Cardiac septum (tissue), 1 donor: ENCODE results near the gene ZFP92. TPM values are rescaled to one million over a fixed set of nuclear protein-coding genes. Genes with fewer than 3 reads are reported as not detected.

Source experiments
- DNase-seq: peaks from one replicate; pipeline ENCODE4 v3.0.0-alpha.2; 2020; ENCODE audit warnings: low spot score
- intact Hi-C: fragments of 100-400 bp; cut with DNase I; formaldehyde crosslinking; loops from one replicate; pipeline ENCODE4 v1.14.0; 2022
- long read RNA-seq: library from polyadenylated mRNA; unstranded; transcript quantifications from one replicate; pipeline ENCODE4 v2.0.0, GENCODE V29; 2021
- total RNA-seq: library from RNA; stranded (reverse); fragmentation: NEBNext Ultra II Directional; extraction: Animal tissue kit (Norgen Biotek cat#: 25700); gene quantifications from one replicate; pipeline ENCODE4 v1.2.1, GENCODE V29; 2021
- donor health status: DM: no; HTN: no; CAD: no.

ZFP92 gene
- 0.40 TPM for total RNA-seq
- long read RNA-seq, partial matches to known transcripts = 0 of 1 reads
- long read RNA-seq, other reads (novel, unspliced or antisense) = 1 of 1 reads

DNA sequence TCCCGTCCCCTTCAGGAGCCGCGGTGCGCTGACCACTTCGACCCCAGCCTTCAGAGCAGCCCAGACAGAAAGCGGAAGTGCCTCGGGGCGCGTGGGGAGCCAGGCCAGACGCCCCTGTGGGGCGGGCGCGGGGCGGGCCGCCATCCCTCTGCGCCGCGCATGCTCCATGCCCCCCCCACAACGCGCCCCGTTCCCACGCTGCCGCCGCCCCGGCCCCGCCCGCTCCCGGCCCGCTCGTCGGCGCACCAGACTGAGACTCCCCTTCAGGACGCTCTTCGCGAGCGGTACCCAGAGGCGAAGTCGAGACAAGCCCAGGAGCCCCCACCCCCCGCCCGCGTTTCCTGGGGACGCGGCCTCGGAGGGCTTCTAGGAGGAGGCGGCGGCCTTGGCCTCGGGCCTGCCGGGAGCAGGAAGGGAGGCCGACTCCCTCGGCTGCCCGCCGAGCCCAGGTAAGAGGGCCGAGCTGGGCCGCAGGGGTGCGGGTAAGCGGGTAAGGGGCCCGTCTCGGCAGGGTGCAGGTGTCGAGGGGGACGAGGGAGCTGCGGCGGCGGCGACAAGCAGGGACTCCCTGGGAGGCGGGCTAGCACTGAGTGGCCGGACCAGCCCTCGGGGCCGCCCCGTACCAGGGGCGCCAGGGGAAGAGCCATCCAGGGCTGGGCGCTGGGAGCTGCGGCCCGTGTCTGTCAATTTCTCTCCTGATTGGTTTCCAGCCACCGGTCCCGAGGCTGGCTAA is at the start of gene ZFP92:
ZFP92 (plus strand) TSS at position 218 of the 733 bp plus-strand sequence. CDS start 6,851 bp downstream, outside the sequence.
- peak; percentile 78 for DNase-seq
- intact Hi-C loops = no loop called here

DNA sequence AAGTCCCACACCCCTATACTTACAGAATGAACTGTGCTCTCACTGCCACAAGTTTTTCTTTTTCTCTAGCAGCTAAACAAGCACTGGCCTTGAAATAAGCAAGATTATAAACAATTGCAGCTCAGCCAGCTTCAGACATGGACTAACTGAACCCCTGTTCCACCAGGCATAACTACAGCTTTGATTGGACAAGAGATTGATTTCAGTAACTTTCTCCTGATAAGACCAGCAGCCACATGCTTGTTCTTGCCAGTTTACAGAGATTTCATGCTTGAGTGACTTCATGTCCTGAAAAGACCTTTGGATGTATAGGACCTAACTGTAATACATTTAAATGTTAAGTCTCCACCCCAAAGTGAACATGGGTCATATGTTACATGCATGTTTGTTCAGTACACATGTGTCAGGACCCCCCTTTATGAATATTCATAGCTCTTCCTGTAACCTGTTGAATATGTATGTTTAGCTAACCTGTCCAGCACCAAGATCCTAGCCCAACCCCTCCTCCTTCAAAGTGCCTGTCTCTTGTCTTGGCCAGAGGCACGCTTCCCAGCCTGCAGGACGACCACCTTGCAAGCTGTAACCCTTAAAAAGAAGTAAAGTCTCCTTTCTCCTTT is 49.4 kb upstream of the ZFP92 start:
- DNase-seq = no peak

DNA sequence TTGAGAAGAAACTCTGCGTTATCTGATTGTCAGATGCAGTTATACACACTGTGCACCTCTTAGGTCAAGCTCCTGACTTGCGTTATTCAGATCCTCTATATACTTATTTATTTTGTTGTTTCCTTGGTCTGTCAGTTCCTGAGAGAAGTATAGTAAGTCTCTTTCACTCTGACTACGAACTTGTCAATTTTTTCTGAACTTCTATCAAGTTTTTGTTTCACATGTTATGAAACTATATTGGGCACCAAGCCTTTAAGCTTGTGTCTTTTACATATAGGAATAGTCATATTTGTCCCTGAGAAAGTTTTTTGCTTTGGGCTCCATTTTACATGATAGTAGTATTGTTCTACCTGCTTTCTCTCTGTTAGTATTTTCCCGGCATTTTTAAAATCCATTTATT is 45.6 kb upstream of the ZFP92 start:
- DNase-seq = no peak
- intact Hi-C loops = no loop called here

More for the DNA sequence above, 49.4 kb upstream of the ZFP92 start:
- intact Hi-C loops = no loop called here

DNA sequence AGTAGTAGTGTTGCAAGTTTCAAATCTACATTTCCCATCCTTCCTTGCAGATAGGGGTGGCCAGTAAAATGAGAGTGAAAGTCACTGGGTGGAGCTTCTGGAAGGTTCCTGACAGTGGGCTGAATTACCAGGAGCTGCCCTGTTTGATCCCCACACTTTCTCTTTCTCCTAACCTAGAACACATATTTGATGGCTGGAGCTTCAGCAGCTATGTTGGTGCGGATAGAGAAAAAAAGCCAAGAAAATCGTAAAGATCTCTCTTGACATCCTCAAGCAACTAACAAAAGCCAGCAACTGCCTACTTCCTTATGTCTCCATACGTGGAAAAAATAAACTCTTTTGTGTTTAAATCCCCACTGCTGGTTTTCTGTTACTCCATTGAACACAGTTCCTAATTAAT is 45.2 kb upstream of the ZFP92 start:
- intact Hi-C loops = no loop called here
- DNase-seq = no peak

DNA sequence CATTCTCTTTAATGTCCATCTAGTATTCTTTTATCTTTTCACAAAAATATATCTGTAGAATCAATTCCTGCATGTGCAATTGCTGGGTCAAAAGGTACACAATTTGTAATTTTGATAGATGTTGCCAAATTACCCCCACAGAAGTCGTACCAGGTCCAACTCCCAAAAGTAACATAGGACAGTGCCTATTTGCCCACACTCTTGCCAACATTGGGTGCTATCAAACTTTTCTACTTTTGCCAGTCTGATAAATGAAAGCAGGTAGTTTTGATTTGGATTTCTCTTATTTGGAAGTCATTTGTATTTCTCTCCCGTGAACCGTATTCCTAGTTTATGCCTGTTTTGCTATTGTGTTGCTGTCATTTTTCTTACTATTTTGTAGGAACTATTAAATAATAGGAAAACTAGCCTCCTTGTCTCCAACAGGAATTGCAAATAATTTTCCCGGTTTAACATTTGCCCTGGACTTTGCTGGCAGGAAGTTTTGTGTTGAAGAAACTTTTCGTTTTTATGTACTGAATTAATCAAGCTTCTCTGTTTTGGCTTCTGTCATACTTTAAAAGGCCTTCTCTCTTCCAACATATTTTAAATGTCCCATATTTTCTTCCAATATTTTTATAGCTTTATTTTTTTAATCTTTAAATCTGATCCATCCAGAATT is 44.3 kb upstream of the ZFP92 start:
- DNase-seq = no peak
- intact Hi-C loops = no loop called here

- DNase-seq = no peak
- intact Hi-C loops = no loop called here
These were observed 40.8 kb upstream of the ZFP92 start for GRCh38 chrX:153370293-153371055.

- DNase-seq = no peak
- intact Hi-C loops = no loop called here
These were observed 40.0 kb upstream of the ZFP92 start for GRCh38 chrX:153371256-153371655.

DNA sequence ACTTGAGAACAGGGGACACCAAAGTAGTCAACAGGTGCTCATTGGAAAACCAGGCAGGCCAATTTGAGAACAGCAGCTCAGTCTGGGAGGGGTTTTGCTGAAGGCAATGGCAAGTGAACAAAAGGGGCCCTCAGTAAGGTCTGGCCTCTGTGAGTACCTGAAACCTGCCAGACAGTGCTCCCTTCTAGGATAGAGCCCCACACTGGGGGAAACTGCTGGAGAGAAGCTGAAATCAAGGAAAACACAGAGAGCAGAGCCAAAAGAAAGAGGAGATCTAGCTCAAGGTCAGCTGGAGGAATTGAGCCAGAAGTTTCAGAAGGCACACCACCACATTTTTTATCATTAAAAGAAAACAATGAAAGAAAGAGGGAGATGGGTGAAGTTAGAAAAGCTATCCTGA is 38.3 kb upstream of the ZFP92 start:
- DNase-seq = no peak
- intact Hi-C loops = no loop called here

DNA sequence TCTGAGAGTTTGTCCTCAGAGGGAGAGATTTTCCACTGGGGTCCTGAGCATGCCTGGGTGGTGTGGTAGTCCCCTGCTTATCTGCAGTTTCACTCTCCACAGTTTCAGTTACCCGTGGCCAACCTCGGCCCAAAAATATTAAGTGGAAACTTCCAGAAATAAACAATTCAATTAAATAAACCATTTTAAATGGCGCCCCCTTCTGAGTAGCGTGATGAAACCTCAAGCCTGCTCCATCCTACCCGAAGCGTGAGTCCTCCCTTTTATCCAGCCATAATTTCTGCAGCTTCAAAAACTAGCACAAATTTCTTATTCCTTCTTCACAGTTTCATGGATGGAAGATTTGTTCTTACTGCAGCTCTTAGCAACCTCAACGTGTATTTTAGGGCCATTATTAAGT is 36.8 kb upstream of the ZFP92 start:
- intact Hi-C loops = no loop called here
- no peak for DNase-seq

- intact Hi-C loops = no loop called here
- DNase-seq = no peak
These were observed 35.7 kb upstream of the ZFP92 start for GRCh38 chrX:153375571-153375970.

DNA sequence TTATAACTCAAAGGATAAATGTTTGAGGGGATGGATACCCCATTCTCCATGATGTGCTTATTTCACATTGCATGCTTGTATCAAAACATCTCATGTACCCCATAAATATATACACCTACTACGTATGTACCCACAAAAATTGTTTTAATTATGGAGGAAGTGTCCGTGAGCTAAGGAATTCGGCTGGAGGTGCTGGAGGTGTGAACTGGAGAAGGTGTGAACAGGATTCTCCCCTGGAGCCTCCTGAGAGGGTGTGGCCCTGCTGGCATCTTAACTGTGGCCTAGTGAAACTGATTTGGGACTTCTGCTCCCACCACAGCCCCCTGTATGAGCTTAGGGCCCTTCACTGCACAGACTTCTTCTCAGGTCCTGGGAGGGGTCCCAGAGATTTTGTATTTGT is 33.5 kb upstream of the ZFP92 start:
- intact Hi-C loops = no loop called here
- DNase-seq = no peak

DNA sequence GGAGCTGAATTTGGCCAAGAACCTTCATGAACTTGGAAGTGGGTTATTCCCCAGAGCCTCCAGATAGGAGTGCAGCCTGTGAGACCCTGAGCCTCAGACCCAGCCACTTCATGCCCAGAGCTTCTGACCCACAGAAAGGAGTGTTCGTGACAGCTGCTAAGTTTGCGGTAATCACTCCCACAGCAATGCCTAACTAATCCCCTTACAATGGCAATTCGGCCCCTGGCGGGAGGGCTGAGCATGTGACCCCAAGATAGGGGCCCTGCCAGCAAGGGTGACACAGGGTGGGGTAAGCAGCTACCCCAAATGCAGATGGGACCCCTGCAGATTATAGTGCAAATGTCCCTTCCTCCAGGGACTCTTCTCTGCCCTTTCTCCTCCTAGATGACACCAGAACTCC is 32.7 kb upstream of the ZFP92 start:
- no peak for DNase-seq
- intact Hi-C loops = no loop called here

- intact Hi-C loops = no loop called here
- DNase-seq = no peak
These were observed 31.8 kb upstream of the ZFP92 start for GRCh38 chrX:153379508-153379907.

- no peak for DNase-seq
These were observed 31.2 kb upstream of the ZFP92 start for GRCh38 chrX:153379971-153380581.

DNA sequence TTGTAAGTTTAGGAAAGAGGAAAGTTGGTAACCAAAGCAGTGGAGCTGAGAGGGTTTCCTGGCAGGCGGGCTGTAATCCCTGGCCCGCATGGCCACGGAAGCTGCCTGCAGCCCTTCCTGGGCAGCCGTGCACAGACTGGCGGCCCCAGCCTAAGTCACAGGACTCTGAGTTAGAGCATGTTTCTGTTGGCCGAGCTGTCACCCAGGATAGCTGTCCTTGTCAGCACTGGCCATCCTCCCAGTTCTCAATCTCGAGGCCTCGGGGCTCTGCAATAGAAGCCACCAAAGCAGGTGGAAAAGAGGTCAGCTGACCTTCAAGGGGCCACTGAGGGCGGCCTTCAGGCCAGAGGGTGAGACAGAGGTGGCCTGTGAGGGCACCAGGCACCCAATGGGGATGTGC is 30.6 kb upstream of the ZFP92 start:
- intact Hi-C loops = no loop called here
- DNase-seq = no peak

More at GRCh38 chrX:153379971-153380581, 31.2 kb upstream of the ZFP92 start:
- intact Hi-C loops = no loop called here

DNA sequence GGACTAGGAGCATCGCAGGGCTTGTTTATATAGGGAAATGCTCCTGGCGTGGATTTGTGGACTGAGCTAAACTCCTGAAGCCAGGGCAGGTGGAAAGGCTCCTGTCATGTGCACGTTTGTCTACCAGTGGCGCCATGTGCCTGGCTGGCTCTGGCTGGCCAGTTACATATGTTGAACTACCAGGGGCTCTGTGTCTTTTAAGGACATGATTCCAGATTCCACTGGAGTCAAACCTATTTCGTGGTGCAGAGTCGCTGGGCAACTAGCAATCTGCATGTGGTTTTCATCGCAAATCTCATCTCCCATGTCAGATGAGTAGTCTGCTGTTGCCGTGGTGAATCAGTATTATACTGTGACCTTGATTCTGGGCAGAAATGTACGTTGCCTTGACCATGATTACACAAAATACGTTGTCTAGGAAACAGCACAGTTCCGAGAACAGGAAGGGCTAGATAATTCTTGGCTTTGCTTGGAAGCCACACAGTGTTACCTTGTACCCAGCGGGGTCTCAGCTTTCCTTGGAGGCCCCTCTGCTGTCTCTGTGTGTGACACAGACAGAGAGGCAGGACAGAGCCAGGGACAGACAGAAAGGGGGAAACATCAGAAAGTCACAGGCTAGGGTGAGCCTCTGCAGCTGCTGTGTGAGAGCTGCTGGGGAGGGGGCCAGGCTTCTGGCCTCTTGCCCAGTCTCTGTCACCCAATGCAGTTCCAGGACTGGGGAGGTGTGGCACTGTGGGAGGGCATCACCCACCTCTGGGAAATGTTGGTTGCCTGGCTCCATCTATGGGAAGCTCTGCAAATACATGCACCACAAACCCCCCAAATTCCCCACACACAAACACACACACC is 29.4 kb upstream of the ZFP92 start:
- intact Hi-C loops = no loop called here
- DNase-seq = no peak

GRCh38 chrX:153382563-153383482 is 28.4 kb upstream of the ZFP92 start:
- intact Hi-C loops = no loop called here
- no peak for DNase-seq

DNA sequence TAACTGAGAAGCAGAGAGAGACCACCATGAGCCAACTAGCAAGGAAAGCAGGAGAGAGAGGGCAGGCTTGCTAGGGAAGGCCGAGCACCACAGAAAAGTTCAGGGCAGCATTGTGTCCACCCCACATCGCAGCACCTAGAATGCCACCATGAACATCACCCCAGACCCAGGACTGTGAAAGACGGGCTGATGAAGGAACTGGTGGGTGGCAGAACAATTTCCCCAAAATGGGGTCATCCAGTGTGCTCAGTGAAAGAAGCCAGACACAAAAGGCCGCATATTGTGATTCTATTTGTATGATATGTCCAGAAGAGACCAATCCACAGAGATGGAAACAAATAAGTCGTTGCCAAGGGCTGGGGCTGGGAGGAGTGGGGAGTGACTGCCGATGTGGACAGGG is 26.9 kb upstream of the ZFP92 start:
- intact Hi-C loops = no loop called here

More for the DNA sequence above, 26.9 kb upstream of the ZFP92 start:
- DNase-seq = no peak
